Endothelial cell of hepatic sinusoid (primary cell): ENCODE results near the gene ANO4.

Experiments
- in situ Hi-C: cut with HindIII; loops from 2 replicates; pipeline ENCODE4 v1.10.0; 2017; ENCODE audit warnings: low sequenced_read_pairs

Gene ANO4

GRCh38 chr12:100935929-100936328 is 141.4 kb downstream of the ANO4 start:
- in situ Hi-C loops, result no loop called here

GRCh38 chr12:100936661-100937060 is 142.1 kb downstream of the ANO4 start:
- in situ Hi-C loops, result no loop called here

- in situ Hi-C loops, result no loop called here
Observed at GRCh38 chr12:100940503-100940902, 145.9 kb downstream of the ANO4 start.

GRCh38 chr12:100942984-100943749 is 148.6 kb downstream of the ANO4 start:
- in situ Hi-C loops, result no loop called here

GRCh38 chr12:100951756-100952155 is 157.2 kb downstream of the ANO4 start:
- in situ Hi-C loops, result no loop called here

GRCh38 chr12:100953217-100953616 is 158.6 kb downstream of the ANO4 start:
- in situ Hi-C loops, result no loop called here

GRCh38 chr12:100953677-100954076 is 159.1 kb downstream of the ANO4 start:
- in situ Hi-C loops, result no loop called here

- in situ Hi-C loops, result no loop called here
Observed at GRCh38 chr12:100954118-100954517, 159.5 kb downstream of the ANO4 start.

GRCh38 chr12:100955139-100955538 is 160.6 kb downstream of the ANO4 start:
- in situ Hi-C loops, result no loop called here

GRCh38 chr12:100956311-100956852 is 161.8 kb downstream of the ANO4 start:
- in situ Hi-C loops, result no loop called here

- in situ Hi-C loops, result no loop called here
Observed at GRCh38 chr12:100959481-100959880, 164.9 kb downstream of the ANO4 start.

- in situ Hi-C loops, result no loop called here
Observed at GRCh38 chr12:100962086-100962712, 167.6 kb downstream of the ANO4 start.

- in situ Hi-C loops, result no loop called here
Observed at GRCh38 chr12:100963381-100963780, 168.8 kb downstream of the ANO4 start.

GRCh38 chr12:100964028-100964427 is 169.5 kb downstream of the ANO4 start:
- in situ Hi-C loops, result no loop called here

- in situ Hi-C loops, result no loop called here
Observed at GRCh38 chr12:100967189-100967588, 172.6 kb downstream of the ANO4 start.

- in situ Hi-C loops, result no loop called here
Observed at GRCh38 chr12:100970894-100971293, 176.3 kb downstream of the ANO4 start.

- in situ Hi-C loops, result no loop called here
Observed at GRCh38 chr12:100972121-100972520, 177.5 kb downstream of the ANO4 start.

GRCh38 chr12:100974341-100974740 is 179.8 kb downstream of the ANO4 start:
- in situ Hi-C loops, result no loop called here

GRCh38 chr12:100974747-100975146 is 180.2 kb downstream of the ANO4 start:
- in situ Hi-C loops, result no loop called here

GRCh38 chr12:100976735-100977134 is 182.2 kb downstream of the ANO4 start:
- in situ Hi-C loops, result no loop called here

GRCh38 chr12:100980856-100981255 is 186.3 kb downstream of the ANO4 start:
- in situ Hi-C loops, result no loop called here

- in situ Hi-C loops, result no loop called here
Observed at GRCh38 chr12:100982511-100983183, 188.1 kb downstream of the ANO4 start.
